Testis (tissue), 2 donors: ENCODE measurements around the gene GEMIN7.

Experiments used
- POLR2A ChIP-seq: fragments of 450-650 bp; IDR thresholded peaks from one replicate; pipeline ENCODE4 v1.6.1; 2017; ENCODE audit warnings: antibody characterized with exemption, mild to moderate bottlenecking, moderate library complexity
- TF ChIP-seq, protein P1 (sequence below), 3 experiments: fragments of 450-650 bp in 2 of 3; fragments of 200-600 bp in 1 of 3; sonication (generic) in 1 of 3; IDR thresholded peaks; one replicate each; pipeline ENCODE4 v1.5.1; 2016 to 2019; ENCODE audit warnings: antibody characterized with exemption in 3 of 3, mild to moderate bottlenecking in 2 of 3, moderate library complexity in 1 of 3

DNA sequence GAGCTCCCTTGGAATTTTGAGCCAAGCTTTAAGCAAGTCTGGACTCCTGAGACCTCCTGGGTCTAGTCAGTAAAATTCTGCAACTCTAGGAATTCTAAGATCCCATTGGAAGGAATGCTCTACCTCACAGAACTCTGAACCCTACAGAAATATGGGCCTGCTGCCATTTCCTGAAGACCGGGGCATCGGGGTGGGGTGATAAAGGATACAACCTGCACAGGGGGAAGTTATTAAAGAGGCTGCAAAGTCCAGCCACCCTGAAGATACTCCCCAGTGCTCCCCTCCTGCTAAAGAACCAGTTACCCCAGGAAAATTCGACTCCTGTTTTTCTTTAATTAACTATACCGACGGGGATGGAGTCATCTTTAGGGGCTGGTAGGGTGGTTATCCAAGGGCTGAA lies 11.5 kb downstream of the GEMIN7 start:
- TF ChIP-seq, protein P1, sequence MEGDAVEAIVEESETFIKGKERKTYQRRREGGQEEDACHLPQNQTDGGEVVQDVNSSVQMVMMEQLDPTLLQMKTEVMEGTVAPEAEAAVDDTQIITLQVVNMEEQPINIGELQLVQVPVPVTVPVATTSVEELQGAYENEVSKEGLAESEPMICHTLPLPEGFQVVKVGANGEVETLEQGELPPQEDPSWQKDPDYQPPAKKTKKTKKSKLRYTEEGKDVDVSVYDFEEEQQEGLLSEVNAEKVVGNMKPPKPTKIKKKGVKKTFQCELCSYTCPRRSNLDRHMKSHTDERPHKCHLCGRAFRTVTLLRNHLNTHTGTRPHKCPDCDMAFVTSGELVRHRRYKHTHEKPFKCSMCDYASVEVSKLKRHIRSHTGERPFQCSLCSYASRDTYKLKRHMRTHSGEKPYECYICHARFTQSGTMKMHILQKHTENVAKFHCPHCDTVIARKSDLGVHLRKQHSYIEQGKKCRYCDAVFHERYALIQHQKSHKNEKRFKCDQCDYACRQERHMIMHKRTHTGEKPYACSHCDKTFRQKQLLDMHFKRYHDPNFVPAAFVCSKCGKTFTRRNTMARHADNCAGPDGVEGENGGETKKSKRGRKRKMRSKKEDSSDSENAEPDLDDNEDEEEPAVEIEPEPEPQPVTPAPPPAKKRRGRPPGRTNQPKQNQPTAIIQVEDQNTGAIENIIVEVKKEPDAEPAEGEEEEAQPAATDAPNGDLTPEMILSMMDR (IDR thresholded peaks at IDR 0.05), result no peak
- no peak for TF ChIP-seq POLR2A
